DMS79 treated with DMSO at 0.1 percent for 48 hours (cell line): ENCODE measurements around the gene DGKI.

ENCODE experiments used
- DNase-seq: peaks from one replicate; lab custom pipeline; 2025; lab: John Stamatoyannopoulos, UW

Gene DGKI

DNA sequence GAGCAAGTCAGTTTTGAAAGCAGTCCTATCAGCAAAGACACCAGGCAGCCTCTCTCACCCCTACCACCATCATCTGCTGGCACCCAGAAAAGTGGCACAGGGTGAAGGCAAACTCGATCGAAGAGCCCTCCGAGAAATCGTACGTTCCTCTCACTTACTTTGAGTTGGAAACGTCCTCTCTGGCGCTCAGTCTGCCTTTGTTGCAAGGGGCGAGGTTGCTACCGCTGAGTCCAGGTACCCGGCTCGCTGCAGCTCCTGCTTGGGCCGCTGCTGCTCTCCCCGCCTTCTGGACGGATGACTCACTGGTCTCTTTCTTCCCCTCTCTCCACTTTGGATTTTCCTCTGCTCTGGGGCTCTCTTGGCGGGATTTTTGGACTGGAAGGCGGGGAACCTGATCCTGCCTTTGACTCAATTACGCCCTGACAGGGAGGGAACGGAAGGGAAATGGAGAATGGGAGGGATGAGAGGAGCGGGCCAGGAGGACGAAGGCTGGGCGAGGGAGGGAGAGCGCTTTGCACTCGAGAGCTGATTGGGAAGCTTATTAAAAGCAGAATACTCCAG lies 503.4 kb downstream of the DGKI start, which contains the start of gene PTN:
Gene PTN (minus strand): TSS at position 453 of the 561 bp plus-strand sequence. CDS start 88,760 bp downstream, outside the sequence.
- DNase-seq, result peak; percentile 91

DNA sequence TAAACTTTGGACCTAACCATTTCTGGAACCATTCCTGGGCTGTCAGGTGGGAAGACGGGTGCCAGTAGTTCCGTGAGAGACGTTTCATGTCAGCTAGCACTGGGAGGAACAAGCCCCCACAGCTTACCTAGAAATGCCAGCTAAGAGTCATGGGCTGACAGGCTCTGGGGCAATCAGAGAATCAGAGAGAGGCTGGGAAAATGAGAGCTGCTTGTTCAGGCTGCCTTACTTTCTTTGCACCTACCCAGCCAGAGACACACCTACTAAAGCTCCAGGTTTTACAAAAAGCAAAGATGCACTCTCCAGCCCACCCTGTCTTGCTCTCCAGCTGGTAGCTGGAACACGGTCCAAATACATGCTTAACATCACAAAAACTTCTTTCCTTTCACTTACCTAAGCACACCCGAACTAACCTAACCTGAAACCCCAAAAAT lies 503.9 kb downstream of the DGKI start:
- peak; percentile 82 for DNase-seq

DNA sequence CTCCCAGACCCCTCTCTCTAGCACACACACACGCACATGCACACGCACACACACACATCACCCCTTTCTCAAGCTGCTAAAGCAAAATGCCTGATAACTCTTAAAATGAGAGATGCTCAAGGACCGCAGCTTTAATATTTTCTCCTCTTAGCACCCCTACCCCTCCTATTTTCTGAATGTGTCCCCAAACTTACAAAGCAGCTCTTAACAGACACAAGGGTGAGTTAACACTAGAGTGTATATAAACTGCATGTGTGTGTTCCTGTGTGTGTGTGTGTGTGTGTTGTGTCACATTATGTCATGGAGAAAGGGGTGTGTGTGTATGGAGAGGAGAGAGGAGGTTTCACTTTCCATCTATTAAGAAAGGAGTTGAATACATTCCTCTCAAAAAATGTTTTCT lies 504.5 kb downstream of the DGKI start:
- DNase-seq, result peak; percentile 75

DNA sequence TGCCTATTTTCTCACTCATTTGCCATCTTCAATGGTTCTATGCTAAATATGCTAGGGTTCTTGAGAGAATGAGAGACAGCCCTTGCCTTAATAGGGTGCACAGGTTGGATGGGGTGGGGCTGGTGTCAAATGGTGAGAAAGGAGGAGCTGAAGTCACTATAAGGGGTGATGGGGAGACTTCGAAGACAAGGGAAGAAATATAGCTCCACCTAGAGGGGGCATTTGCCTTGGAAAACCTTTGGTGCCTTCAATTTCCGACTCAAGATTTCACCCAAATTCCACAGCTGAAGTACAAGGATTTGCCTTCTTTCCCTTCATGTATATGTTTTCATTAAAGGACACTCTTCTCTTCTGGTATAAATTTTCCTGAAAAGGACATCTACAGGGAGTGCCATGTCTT lies 508.9 kb downstream of the DGKI start:
- no peak for DNase-seq

DNA sequence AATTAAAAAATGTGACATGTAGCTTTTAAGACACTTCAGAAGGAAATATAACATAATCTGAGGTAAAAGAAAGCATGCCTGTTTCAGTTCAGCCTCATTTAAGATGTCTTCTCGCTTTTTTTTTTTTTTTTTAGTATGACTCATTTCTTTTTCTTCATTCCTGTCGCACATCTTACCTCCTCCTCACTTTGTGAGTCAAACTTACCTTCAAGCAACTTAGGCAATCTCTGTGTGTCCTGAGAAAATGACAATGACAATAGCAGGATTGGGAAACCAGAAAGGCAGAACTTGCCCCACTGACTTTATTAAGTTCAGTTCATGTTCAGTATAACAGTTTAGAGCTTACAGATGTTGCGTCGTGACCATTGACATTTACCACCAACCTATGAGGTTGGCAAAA lies 511.0 kb downstream of the DGKI start:
- no peak for DNase-seq

DNA sequence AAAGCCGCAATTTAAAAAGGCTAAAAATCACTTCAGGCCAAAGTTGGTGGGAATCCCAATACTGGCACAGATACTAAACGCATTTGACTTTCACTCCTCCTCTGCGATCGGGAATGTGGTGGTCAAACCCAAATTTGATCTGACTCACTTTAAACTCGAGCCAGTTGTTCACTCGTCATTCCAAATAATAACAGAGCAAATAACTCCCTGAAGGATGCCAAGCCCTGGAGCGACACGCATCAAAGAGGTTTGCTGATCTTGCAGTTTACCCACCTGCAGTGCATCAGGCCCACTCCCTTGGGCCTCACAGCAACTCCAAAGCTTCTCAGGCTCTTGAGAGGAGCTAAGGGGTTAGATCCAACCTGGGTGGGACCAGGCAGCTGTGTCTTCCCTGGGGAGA lies 515.4 kb downstream of the DGKI start:
- peak; percentile 74 for DNase-seq
